ENCODE data around the gene ARHGAP6. TPM values are rescaled to one million over a fixed set of nuclear protein-coding genes. Genes with fewer than 3 reads are reported as not detected.

The ARHGAP6 gene
- total and polyA plus RNA-seq, 2 of the 4 experiments (the other 2 are of a cell fraction) = 1.4 to 1.8 TPM

DNA sequence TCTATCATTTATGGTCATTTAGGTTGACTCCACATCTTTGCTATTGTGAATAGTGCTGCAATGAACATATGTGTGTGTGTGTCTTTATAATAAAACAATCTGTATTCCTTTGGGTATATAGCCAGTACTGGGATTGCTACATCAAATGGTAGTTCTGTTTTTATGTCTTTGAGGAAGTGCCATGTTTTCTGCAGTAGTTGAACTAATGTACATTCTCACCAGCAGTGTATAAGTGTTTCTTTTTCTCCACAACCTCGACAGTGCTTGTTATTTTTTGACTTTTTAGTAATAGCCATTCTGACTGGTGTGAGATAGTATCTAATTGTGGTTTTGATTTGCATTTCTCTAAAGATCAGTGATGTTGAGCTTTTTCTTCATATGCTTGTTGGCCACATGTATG is 80.5 kb downstream of the ARHGAP6 start:
- H2AK5ac ChIP-seq (ENCODE audit: low read depth, low read length) = no peak overlapping the region
- no peak overlapping the region for H2BK15ac ChIP-seq (ENCODE audit: low read depth, low read length)
- ATAC-seq (ENCODE audit: low read depth) (no peak), DNase-seq (no peak)
- dilution Hi-C loops (cut with HindIII; ENCODE audit: low sequenced_read_pairs, unreplicated experiment) (no loop called here), intact Hi-C loops (cut with micrococcal nuclease) (no loop called here), in situ Hi-C loops (cut with MboI; ENCODE audit: low sequenced_read_pairs) (no loop called here)
- no peak overlapping the region for H2AK9ac ChIP-seq (replicated peaks; ENCODE audit: low read depth, low read length, poor library complexity)
- no peak overlapping the region for H3K56ac ChIP-seq (ENCODE audit: extremely low read depth, insufficient read depth, low read length)
- H2AFZ ChIP-seq (replicated peaks; ENCODE audit: low read length, poor library complexity) = no peak overlapping the region
- no peaks in the 10 kb centered on the region for H3K27me3 ChIP-seq (ENCODE audit: control insufficient read depth, insufficient read depth, low read length)
- no peak overlapping the region for H3K9ac ChIP-seq (ENCODE audit: low read depth, low read length)
- no peak overlapping the region for H3K4me2 ChIP-seq (ENCODE audit: low read depth, low read length)
- H3K18ac ChIP-seq (ENCODE audit: low read depth, low read length) = no peak overlapping the region
- no peak overlapping the region for H3K4ac ChIP-seq (ENCODE audit: low read depth, low read length)
- no peaks in the 10 kb centered on the region for H3K4me1 ChIP-seq (ENCODE audit: control insufficient read depth, insufficient read depth, low read length)
- no peak overlapping the region for H3K4me3 ChIP-seq (ENCODE audit: insufficient read depth, low read depth, low read length)
- H3K79me1 ChIP-seq (ENCODE audit: low read depth in 1 of 2, low read length in 2 of 2) = no peaks in the 10 kb centered on the region
- H3K36me3 ChIP-seq (ENCODE audit: control insufficient read depth, insufficient read depth, low read length) = no peaks in the 10 kb centered on the region
- no peak overlapping the region for H4K8ac ChIP-seq (ENCODE audit: low read depth in 2 of 2, low read length in 2 of 2)
- H3K14ac ChIP-seq (replicated peaks; ENCODE audit: low read depth, low read length) = no peak overlapping the region
- no peaks in the 10 kb centered on the region for H4K20me1 ChIP-seq (ENCODE audit: insufficient read depth, low read length)
- H4K91ac ChIP-seq (ENCODE audit: insufficient read depth, low read depth, low read length) = no peak overlapping the region
- no peak overlapping the region for H3K23ac ChIP-seq (ENCODE audit: low read depth, low read length)
- no peak overlapping the region for H4K5ac ChIP-seq (ENCODE audit: low read depth, low read length)
- H2BK120ac ChIP-seq (ENCODE audit: low read depth, low read length) = no peak overlapping the region
- no peak overlapping the region for H2BK5ac ChIP-seq (ENCODE audit: low read depth, low read length, poor library complexity, severe bottlenecking)
- TF ChIP-seq MXI1 (IDR thresholded peaks at IDR 0.05; ENCODE audit: borderline replicate concordance, low read depth, low read length) = no peak
- TF ChIP-seq SMC3 (IDR thresholded peaks at IDR 0.05; ENCODE audit: low read depth, low read length) = no peak
- TF ChIP-seq, protein P1, sequence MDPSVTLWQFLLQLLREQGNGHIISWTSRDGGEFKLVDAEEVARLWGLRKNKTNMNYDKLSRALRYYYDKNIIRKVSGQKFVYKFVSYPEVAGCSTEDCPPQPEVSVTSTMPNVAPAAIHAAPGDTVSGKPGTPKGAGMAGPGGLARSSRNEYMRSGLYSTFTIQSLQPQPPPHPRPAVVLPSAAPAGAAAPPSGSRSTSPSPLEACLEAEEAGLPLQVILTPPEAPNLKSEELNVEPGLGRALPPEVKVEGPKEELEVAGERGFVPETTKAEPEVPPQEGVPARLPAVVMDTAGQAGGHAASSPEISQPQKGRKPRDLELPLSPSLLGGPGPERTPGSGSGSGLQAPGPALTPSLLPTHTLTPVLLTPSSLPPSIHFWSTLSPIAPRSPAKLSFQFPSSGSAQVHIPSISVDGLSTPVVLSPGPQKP (IDR thresholded peaks at IDR 0.05; ENCODE audit: borderline replicate concordance, low read depth, low read length) = no peak
- no peak for TF ChIP-seq RFX5 (IDR thresholded peaks at IDR 0.05; ENCODE audit: low read depth, low read length)
- no peak for TF ChIP-seq POLR2A (IDR thresholded peaks at IDR 0.05; ENCODE audit: low read depth, low read length)
- TF ChIP-seq, protein P2, sequence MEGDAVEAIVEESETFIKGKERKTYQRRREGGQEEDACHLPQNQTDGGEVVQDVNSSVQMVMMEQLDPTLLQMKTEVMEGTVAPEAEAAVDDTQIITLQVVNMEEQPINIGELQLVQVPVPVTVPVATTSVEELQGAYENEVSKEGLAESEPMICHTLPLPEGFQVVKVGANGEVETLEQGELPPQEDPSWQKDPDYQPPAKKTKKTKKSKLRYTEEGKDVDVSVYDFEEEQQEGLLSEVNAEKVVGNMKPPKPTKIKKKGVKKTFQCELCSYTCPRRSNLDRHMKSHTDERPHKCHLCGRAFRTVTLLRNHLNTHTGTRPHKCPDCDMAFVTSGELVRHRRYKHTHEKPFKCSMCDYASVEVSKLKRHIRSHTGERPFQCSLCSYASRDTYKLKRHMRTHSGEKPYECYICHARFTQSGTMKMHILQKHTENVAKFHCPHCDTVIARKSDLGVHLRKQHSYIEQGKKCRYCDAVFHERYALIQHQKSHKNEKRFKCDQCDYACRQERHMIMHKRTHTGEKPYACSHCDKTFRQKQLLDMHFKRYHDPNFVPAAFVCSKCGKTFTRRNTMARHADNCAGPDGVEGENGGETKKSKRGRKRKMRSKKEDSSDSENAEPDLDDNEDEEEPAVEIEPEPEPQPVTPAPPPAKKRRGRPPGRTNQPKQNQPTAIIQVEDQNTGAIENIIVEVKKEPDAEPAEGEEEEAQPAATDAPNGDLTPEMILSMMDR (conservative IDR thresholded peaks at IDR 0.05; ENCODE audit: low read depth, low read length) = no peak
- no peak for TF ChIP-seq FOS (IDR thresholded peaks at IDR 0.05; ENCODE audit: low read depth, low read length)
- TF ChIP-seq CHD1 (IDR thresholded peaks at IDR 0.05; ENCODE audit: low read depth, low read length) = no peak
- TF ChIP-seq, protein P3, sequence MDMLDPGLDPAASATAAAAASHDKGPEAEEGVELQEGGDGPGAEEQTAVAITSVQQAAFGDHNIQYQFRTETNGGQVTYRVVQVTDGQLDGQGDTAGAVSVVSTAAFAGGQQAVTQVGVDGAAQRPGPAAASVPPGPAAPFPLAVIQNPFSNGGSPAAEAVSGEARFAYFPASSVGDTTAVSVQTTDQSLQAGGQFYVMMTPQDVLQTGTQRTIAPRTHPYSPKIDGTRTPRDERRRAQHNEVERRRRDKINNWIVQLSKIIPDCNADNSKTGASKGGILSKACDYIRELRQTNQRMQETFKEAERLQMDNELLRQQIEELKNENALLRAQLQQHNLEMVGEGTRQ (IDR thresholded peaks at IDR 0.05; ENCODE audit: low read depth, low read length) = no peak
- no peak for TF ChIP-seq RCOR1 (IDR thresholded peaks at IDR 0.05; ENCODE audit: insufficient replicate concordance, low read length)
- TF ChIP-seq NFE2L2 (IDR thresholded peaks at IDR 0.05; ENCODE audit: low read depth, low read length) = no peak
- no peak for TF ChIP-seq MAFK (IDR thresholded peaks at IDR 0.05; ENCODE audit: low read depth, low read length)
- no peak for TF ChIP-seq CEBPB (IDR thresholded peaks at IDR 0.05; ENCODE audit: low read depth, low read length)
- TF ChIP-seq MAZ (IDR thresholded peaks at IDR 0.05; ENCODE audit: borderline replicate concordance, low read depth, low read length) = no peak
- WGBS, 2 experiments (ENCODE audit: extremely low coverage in 2 of 2, insufficient read length in 1 of 2) = no CpG with 5 or more reads among the region's 1 CpG
- no peaks in the 10 kb centered on the region for H3K9me1 ChIP-seq (ENCODE audit: insufficient read depth, low read length)
- H3K9me3 ChIP-seq (ENCODE audit: control insufficient read depth, insufficient read depth, low read length) = no peaks in the 10 kb centered on the region
- H2BK20ac ChIP-seq (ENCODE audit: low read depth, low read length) = no peak overlapping the region
- no TSS peak for BruUV-seq (replicated peaks)
- no peak overlapping the region for H3K27ac ChIP-seq (ENCODE audit: insufficient read depth, low read length)
- POLR2A ChIA-PET (ENCODE audit: unreplicated experiment) = no interaction called here
- CTCF ChIA-PET = no interaction called here
